Fibroblast of peridontal ligament (primary cell): ENCODE measurements around the gene DOK6.

Experiments
- DNase-seq: peaks from one replicate; pipeline ENCODE4 v3.0.0-alpha.2; 2010; ENCODE audit errors: extremely low read depth

DOK6 gene

GRCh38 chr18:69747388-69747787, 346.7 kb downstream of the DOK6 start:
- no peak for DNase-seq

DNA sequence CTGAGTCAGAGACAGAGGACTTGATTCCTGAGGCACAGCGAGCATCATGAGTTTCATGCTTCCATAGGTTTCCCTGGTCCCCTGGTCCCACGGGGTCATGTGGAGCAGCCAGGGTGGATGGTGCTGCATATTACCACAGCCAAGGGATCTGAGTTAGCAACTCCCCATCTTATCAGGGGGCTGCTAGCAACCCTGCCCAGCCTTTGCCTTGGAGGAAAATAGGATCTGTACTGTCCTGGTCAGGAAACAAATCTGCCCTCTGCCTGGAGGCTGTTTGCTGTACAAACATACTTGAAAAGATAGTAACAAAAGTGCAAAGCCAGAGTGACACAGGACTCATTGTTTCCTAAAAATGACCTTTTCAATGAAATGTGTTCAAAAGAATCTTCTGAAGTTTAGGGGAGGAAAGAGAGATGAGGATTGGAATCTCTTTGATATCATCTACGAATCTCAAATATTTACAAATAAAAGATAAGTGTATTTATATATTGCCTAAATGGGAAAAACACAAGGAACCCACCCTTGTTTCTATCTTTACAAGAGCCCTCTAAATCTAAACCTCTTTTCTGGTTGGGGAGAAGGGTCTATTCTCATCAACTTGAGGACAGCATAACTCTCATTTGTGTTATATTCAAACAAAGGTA, 352.2 kb downstream of the DOK6 start:
- DNase-seq: no peak

- DNase-seq: no peak
Measured at GRCh38 chr18:69754108-69754507, 353.4 kb downstream of the DOK6 start.

GRCh38 chr18:69755041-69755440, 354.4 kb downstream of the DOK6 start:
- DNase-seq: peak; percentile 59

DNA sequence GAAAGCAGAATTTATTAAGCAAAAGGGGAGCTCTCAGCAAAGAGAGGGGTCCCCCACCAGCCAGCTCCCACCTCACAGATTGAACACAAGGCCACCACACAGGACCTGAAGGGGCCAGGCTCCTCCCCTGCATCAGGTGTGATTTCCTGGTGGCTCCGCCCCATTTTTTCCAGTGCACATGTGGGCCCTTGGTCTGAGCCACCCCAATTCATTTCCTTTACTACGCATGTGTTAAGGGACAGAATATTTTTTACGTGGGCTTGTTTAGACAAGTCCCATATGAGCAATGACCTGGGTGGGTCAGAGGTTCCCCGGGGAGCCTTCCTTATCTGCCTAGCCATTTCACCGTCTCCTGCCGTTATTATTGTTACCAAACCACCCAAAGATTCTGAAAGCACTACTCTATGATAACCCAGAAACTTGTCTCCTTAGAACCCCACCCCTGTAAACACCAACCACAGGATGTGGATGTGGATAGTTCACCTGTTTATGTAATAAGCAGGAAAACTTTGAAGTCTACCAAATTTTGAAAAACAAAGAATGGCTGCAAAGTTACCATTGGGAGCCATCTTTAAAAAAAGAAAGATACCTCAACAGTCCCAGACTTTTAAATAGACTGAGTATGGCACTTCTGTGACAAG, 355.3 kb downstream of the DOK6 start:
- DNase-seq: no peak

DNA sequence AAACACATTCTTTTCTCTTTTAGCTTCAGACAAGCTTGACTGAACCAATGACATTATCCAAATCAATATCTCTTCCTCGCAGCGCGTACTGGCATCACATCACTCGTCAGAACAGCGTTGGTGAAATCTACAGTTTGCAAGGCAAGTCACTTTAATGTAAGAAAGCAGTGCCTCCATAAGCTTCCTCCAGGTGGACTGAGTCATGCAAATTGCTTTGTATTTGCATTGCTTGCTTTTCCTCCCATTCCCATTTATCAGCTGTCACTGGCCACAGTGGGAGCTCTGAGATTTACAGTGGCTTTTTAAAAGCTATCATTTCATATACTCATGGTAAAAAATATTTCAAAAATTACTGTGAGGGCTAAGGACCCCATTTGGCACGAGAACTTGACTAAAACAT, 357.0 kb downstream of the DOK6 start:
- DNase-seq: no peak

DNA sequence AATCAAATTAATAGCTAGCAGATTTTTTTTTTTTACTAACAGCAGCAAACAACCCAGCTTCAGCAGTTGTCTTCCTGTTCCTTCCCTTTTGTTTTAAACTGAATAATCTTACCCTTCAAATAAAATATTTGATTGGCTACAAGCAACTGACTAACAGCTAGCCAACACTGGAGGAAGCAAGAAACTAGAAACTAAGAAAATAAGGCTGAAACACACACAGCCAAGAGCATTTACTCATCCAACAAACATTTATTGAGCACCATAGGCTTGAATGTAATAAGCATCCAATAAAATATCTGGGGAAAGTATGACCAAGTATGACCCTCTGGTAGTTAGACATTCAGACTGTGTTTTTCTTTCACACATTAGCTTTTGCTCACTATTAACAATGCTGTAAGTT, 357.8 kb downstream of the DOK6 start:
- DNase-seq: peak; percentile 58

DNA sequence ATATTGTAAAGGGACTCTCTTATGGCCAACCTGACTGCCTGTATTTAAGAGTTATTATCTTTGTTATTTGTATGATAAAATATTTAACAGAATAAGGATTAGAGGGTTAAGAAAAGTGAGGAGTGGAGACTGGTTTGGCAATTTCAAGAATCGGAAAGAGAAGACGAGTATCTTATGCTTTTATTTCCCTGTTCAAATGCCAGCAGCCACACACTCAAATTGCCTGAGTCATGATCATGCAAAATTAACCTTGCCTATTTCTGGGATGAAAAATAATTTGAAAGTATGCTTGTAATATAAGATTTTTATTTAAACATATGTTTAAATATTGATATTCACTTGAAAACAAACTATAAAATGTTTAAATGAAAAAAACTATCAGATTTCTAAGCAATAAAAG, 358.4 kb downstream of the DOK6 start:
- DNase-seq: peak; percentile 67

DNA sequence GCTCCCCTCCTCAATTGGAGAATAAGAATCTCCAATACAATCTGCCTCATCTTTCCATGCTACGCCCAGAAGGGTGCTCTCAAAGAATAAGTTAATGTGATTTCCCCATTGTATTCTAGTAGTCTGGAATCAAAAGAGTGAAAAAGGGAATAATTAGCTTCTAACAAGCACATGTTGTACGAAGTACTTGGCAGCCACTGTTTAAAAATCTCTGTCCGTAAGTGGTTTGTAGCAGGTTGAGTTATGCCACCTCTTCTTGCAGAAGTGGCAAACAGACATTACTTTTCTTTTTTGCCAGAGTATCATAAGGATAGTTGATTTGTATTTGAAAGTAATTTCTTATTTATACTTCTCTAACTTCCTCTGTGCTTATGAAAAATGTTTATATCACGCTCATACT, 362.3 kb downstream of the DOK6 start:
- DNase-seq: no peak

GRCh38 chr18:69763821-69764220, 363.1 kb downstream of the DOK6 start:
- no peak for DNase-seq

- no peak for DNase-seq
Measured at GRCh38 chr18:69770238-69770637, 369.6 kb downstream of the DOK6 start.

DNA sequence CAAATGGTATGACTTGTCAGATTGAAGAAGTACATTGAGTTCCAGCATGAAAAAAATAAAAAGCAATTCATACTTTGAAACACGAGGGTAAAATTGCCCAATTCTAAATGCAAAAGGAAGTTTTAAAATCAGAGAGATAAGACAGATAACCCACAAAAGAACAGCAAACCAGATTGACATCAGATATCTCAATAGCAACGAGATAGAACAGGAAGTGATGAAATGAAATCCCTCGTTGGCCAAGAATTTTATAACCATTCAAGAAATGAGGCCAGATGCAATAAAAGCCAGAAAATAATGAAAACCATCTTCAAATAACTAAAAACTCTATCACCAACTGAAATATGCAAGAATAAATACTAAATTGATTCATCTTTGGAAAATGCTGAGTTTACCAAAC, 374.1 kb downstream of the DOK6 start:
- DNase-seq: peak; percentile 51

- no peak for DNase-seq
Measured at GRCh38 chr18:69777248-69777647, 376.6 kb downstream of the DOK6 start.

DNA sequence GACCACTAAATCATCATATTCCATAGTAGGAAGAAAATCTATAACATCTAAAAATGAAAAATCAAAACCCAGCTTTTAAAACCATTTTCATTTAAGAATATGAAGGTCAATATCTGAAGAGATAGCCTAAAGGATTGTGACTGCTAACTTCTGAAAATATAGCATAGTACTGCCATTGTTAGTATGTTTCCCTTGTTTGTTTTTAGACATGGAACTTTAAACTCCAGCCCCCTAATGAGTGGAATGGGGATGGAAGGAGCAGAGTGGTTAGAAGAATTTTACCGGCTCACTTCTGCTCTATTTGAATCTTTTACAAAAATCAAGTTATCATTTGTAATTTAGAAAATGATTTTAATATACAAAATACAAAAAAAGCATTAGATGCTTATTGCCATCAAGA, 378.0 kb downstream of the DOK6 start:
- no peak for DNase-seq

GRCh38 chr18:69780851-69781250, 380.2 kb downstream of the DOK6 start:
- no peak for DNase-seq

DNA sequence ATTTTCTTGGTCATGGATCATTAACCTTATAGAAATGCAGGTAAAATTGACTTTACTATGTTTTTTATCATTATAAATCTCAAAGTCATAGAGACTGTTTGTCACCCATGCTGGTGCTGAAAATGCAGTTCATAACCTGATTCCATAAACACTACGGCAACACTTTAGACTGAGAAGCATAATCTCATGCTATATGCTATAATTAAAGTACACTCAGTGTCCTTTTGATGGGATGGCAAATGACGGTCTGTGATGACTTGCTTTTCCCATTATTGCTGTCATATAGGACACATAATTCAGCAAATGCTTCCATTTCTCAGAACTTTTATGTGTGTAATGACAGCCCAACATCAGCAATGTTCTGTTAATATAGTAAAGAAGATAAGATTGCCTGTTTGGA, 384.1 kb downstream of the DOK6 start:
- DNase-seq: no peak

- DNase-seq: peak; percentile 54
Measured at GRCh38 chr18:69785466-69785865, 384.8 kb downstream of the DOK6 start.

GRCh38 chr18:69786427-69786826, 385.7 kb downstream of the DOK6 start:
- no peak for DNase-seq

DNA sequence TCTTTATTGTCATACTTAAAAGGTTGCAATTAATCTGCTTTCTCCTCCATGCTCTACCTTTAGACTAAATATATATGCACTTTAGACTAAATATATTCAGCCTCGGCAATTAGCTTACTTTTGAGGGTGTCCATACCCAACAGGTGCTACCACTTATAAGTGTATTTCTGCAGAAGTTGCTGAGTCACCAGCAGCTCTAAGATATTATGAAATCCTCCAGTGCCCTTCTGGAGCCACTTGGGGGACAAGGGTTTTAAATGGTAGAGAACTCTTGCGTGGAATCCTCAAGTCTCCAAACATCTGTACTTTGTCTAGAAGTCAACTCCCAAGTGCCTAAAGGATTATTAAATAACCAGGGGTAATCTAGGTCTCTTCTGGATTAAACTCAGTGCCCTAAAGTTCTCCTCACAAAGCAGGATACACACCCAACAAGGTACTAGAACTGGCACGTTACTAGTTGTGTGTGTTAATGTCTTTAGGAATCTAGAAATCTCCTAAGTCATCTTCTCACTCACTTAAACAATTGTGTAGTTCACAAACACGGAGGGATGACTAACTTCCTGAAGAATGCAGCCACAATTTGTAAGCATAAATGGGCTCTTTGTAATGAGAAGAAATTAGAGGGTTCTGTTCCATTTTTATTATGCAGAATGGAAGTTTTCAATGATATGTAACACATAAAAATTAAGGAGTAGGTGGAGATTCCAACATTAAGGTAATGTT, 387.3 kb downstream of the DOK6 start:
- DNase-seq: peak; percentile 67

- DNase-seq: no peak
Measured at GRCh38 chr18:69789794-69790193, 389.1 kb downstream of the DOK6 start.

DNA sequence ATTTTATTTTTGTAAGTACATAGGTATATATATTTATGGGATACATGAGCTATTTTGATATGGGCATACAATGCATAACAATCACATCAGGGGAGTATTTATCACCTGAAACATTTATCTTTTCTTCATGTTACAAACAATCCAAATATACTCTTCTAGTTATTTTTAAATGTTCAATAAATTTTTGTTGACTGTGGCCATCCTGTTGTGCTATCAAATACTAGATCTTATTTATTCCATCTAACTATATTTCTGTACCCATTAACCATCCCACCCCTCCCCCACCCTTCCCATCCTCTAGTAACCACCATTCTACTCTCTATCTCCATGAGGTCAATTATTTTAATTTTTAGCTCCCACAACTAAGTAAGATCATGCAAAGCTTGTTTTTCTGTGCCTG, 390.0 kb downstream of the DOK6 start:
- DNase-seq: no peak

DNA sequence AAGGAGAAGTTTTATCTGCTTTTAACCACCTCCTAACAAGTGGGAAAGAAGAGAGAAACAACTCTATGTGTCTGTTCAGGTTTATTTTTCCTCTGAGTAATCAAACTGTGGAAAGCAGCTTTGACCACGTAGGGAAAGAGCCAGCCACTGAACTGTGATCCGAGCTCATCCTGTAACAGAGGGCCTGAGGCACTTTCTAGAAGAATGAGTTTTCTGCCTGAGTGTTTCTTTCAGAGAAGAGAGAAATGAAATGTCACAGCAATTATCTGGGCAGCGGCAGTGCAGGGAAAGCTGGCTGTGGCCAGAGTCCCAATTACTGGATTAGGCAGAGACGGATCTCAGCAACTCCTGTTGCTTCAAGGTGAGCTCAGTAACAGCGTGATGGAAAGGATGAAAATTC, 395.1 kb downstream of the DOK6 start:
- peak; percentile 43 for DNase-seq

- no peak for DNase-seq
Measured at GRCh38 chr18:69804776-69805501, 404.3 kb downstream of the DOK6 start.
